ENCODE data around the gene NFKBIL1.
"Not testable (repeated sequence)": the region's sequence is repeated elsewhere in the genome, so short reads cannot be mapped to it uniquely, and the experiment has no call there.

NFKBIL1 gene

DNA sequence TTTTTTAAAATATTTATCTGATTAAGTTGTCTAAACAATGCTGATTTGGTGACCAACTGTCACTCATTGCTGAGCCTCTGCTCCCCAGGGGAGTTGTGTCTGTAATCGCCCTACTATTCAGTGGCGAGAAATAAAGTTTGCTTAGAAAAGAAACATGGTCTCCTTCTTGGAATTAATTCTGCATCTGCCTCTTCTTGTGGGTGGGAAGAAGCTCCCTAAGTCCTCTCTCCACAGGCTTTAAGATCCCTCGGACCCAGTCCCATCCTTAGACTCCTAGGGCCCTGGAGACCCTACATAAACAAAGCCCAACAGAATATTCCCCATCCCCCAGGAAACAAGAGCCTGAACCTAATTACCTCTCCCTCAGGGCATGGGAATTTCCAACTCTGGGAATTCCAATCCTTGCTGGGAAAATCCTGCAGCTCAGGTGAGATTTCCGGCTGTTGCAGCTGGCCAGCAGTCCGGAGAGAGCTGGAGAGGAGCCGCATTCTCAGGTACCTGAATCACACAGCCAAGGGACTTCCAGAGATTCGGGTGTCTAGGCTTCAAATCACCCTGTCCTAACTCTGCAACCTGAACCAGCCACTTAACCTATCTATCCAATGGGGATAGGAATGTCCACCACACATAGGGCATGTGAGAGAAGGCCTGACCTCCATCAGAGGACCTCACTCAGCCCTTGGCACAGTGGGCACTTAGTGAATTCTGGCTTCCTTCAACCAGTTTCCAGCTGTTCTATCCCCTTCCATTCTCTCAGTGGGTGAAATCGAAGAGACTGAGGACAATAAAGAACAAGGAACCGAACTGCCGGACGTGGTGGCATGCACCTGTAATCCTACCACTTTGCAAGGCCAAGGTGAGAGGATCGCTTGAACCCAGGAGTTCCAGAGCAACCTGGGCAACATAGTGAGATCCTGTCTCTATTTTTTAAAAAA is 31.0 kb downstream of the NFKBIL1 start:
- H3K4me3 ChIP-seq (ENCODE audit: low read depth, low read length) = no peak overlapping the region
- DNase-seq (ENCODE audit: low read depth) = no peak

- H3K4me3 ChIP-seq (ENCODE audit: low read depth, low read length) = no peak overlapping the region
- DNase-seq (ENCODE audit: low read depth) = no peak
Measured at GRCh38 chr6:31579119-31579505, 31.7 kb downstream of the NFKBIL1 start.

GRCh38 chr6:31579546-31580437 is 32.4 kb downstream of the NFKBIL1 start:
- no peak overlapping the region for H3K4me3 ChIP-seq (ENCODE audit: low read depth, low read length)
- no peak for DNase-seq (ENCODE audit: low read depth)

GRCh38 chr6:31580438-31580740 is 33.0 kb downstream of the NFKBIL1 start:
- peak overlapping the region; percentile 85 for H3K4me3 ChIP-seq (ENCODE audit: low read depth, low read length)
- DNase-seq (ENCODE audit: low read depth) = no peak

DNA sequence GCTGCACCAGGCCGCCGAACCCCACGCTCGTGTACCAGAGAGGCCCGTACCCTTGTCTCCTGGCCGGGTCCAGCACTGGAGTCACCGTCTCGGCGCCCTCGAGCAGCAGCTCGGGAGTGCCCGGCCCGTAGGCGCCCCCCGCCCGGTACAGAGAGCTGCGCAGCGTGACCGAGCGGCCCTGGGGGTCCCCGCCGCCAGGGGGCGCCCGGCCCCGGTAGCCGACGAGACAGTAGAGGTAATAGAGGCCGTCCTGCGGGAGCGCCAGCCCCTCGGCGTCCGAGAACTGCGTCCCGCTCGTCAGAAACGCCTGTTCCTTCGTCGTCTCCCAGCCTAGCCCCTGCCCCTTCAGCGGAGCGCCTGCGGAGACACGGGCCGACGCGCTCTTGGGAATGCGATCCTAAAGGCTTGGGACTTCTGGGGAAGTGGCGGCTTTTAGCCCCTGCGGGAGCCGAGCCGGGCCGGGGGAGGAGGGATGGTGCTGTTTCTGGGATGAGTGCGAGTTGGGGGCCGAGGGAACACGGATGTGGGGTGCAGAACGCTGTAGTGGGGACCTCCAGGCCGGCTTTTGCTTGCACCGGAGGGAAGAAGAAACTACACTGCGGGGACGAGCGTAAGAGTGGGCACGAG is 33.5 kb downstream of the NFKBIL1 start:
- DNase-seq (ENCODE audit: low read depth) = no peak
- peak overlapping the region; percentile 85 for H3K4me3 ChIP-seq (ENCODE audit: low read depth, low read length)

DNA sequence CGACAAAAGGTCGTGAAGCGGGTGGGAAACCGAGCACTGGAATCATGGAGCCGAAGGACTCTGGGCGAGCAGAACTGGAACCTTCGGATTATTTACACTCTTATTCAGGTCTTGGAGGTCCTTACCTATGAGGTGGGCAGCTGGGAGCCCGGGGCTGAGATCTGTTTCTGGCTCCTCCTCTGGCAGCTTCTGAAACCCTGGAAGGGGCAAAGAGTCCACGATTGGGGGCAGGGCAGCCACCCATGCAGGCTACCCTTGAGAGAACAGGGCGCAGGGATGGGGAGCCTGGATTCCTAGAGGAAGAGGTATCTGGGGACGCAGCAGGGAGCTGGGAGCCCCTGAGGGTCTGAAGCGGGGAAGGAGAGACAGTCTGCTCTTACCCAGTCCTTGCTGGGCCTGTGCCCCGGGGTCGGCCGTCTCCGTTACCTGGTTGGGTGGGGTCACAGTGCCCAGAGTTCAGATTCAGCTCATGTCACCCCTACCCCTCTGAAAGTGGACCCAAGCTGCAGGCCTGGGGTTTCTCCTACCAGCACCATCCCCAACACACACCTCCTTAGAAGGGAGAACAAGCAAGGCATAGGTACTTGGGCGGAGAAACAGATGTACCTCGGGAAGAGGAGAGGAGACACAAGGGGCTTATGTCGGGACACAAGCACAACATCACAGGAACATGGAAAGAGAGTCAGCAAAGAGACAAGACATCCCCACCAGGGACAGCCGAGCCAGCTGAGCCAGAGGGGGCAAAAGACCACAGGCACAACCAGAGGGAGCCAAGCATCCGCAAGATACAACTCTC is 34.2 kb downstream of the NFKBIL1 start:
- H3K4me3 ChIP-seq (ENCODE audit: low read depth, low read length) = peak overlapping the region; percentile 85
- no peak for DNase-seq (ENCODE audit: low read depth)

DNA sequence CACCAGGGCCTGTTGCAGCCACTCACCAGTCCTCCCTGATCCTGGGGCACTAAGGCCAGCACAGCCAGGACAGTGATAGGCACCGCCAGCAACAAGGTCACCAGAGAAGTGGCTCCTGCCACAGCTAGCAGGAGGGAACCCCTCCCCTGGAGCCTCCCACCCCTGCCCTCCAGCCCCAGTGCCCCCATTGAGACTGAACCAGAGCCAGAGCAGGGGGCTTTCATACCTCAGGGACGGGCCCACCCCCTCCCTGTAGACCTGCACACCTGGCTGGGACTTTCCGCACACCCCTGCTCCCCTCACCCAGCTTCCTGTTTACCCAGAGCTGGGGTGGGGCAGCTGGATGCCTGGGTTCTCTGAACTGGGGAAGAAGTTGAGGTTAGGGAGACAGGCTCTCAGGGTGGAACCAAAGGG is 34.8 kb downstream of the NFKBIL1 start, which contains the start of gene LTB:
TSS of gene LTB (minus strand) at position 195 of the 414 bp plus-strand sequence. CDS start at position 188, 7 bp downstream.
- peak within 1 kb of the TSS; percentile 85 for H3K4me3 ChIP-seq (ENCODE audit: low read depth, low read length)
- no peak for DNase-seq (ENCODE audit: low read depth)

DNA sequence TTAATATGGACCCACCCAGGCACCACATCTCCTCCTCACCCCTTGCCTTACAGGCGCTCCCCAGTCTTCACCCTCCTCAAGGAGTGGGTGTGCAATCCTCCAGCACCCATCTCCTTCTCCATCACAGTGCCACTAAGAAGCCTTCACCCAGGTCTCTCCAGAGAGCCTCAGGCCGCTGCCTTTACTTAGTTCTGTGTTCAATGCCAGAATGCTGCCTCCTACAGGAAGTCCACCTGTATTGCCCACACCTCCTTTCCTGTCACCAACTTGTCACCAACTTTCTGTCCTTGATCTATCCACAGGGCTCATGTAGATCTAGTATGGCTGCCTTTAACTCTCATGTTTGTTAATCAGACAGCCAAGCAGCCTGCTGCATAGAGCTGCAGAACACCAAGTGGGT is 38.1 kb downstream of the NFKBIL1 start:
- no peak for DNase-seq (ENCODE audit: low read depth)
- H3K4me3 ChIP-seq (ENCODE audit: low read depth, low read length) = no peak overlapping the region

DNA sequence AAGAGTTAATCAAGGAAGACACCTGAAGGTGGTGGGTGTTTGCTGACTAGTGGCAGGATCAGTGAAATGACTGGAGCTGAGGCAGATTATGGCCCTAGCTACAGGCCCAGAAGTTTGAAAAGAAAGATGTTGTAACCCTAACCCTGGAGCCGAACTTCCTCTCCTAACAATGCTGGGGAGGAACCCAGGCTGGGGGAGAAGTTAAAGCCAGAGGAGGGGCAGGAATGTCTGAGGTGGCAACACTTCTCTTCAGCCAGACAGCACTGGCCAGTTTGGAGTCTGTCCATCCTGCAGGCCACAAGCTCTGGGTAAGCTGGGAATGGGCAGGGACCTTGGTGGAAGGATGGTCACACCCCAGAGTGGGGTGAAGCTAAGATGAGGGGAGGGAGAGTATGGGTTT is 38.6 kb downstream of the NFKBIL1 start, which contains the start of gene LST1:
TSS of gene LST1 (plus strand) at position 270 of the 400 bp plus-strand sequence. CDS start 1,023 bp downstream, outside the sequence.
- no peak for DNase-seq (ENCODE audit: low read depth)
- H3K4me3 ChIP-seq (ENCODE audit: low read depth, low read length) = no peak within 1 kb of the TSS

DNA sequence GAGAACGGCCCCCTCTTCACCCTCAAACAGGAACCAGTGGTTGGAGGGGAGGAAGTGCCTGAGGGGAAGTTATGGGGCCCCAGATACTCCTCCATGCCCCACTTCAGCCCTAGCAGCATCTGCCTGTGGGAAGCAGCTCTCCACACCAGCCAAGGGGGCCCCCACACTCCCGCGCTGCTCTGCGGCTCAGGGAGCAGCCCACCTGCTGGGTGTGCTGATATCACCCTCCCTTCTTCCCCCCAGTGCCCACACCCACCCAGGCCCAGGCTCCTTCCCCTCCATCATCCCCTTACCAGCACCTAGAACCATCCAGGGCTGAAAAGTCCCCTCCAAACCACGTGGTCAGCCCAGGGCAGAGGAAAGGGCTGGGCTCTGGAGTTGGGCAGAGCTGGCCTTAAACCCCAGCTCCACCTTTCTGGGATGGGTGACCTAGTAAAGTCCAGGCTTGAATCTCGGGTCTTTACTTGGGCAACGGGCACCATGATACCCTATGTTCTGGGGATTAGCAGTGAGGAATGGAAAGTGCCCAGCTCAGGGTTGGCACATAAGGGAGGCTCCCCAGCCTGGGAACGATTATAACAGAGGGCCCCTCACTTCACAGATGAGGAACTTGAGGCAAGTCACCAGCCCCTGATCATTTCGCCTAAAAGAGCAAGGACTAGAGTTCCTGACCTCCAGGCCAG is 39.3 kb downstream of the NFKBIL1 start:
- no peak for DNase-seq (ENCODE audit: low read depth)
- no peak overlapping the region for H3K4me3 ChIP-seq (ENCODE audit: low read depth, low read length)

DNA sequence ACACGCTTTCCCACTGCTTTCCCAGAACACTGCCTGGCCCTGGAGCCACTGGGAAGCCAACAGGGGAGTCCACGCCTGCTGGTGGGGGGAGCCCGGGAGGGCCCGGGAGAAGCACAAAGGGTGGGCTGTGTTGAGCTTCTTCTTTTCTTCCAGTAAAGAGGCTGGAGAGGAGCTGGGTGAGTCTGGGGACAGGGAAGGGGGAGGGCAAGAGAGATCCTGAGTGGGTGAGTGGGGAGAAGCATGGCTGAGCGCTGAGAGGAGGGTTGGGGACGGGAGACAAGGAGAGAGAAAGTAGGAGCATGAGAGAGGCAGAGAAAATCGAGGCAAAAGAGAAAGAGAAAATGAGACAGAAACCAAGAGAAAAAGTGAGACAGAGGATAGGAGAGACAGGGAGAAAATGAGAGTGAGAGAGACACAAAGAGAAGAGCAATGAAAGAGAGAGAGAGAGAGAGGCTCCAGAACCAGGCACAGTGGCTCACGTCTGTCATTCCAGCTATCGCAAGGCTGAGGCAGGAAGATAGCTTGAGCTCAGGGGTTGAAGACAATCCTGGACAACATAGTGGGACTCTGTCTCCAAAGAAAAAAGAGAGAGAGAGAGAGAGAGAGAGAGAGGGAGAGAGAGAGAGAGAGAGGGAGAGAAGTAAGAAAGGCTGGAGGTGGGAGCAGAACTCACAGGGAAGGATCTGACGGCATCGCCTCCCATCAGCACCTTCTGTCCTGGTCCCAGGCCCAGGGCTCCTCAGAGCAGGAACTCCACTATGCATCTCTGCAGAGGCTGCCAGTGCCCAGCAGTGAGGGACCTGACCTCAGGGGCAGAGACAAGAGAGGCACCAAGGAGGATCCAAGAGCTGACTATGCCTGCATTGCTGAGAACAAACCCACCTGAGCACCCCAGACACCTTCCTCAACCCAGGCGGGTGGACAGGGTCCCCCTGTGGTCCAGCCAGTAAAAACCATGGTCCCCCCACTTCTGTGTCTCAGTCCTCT is 40.7 kb downstream of the NFKBIL1 start:
- DNase-seq (ENCODE audit: low read depth) = no peak
- H3K4me3 ChIP-seq (ENCODE audit: low read depth, low read length) = no peak overlapping the region

- H3K4me3 ChIP-seq (ENCODE audit: low read depth, low read length) = no peak overlapping the region
- DNase-seq (ENCODE audit: low read depth) = no peak
Measured at GRCh38 chr6:31588871-31589650, 41.7 kb downstream of the NFKBIL1 start.

DNA sequence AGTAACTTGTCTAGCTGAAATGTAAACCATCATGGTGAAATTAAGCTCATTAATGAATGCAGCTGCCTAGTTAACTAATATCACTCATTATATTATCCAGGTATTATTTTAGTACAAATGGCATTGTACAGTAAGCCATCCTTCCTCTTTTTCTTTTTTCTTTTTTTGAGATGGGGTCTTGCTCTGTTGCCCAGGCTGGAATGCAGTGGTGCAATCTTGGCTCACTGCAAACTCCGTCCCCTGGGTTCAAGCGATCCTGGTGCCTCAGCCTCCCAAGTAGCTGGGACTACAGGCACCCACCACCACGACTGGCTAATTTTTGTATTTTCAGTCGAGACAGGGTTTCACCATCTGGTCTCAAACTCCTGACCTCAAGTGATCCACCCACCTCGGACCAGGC is 43.3 kb downstream of the NFKBIL1 start:
- not testable (repeated sequence) for H3K4me3 ChIP-seq (ENCODE audit: low read depth, low read length); DNase-seq (ENCODE audit: low read depth)

DNA sequence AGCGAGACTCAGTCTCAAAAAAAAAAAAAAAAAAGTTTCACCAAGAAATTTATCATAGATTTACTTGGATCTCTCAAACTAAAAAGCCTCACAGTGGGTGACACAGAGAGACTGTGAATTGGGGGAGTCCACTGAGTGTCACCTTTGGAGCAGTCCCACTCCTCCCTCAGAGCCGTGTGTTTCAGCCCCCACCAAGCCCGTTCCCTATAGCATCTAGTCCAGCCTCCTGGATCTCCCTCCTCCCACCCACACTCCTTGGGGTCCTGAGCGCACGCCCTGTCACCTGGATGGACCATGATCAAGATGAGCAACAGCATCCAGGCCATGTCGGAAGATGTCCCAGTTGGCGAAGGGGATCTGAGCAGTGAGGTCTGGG is 45.0 kb downstream of the NFKBIL1 start:
- H3K4me3 ChIP-seq (ENCODE audit: low read depth, low read length) = no peak overlapping the region
- no peak for DNase-seq (ENCODE audit: low read depth)

DNA sequence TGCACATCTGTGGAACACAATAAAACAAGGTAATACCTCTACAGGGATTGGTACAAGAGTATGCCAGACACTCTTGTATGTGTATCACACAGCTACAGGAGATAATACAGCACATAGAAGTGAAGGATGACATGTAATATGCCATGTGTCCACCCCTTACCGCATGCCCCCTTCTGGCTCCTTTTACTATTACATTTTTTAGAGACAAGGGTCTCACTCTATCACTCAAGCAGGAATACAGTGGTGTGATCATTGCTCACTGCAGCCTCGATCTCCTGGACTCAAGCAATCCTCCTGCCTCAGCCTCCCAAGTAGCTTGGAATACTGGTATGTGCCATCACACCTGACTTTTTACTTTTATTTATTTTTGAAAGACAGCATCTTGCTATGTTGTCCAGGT is 49.6 kb downstream of the NFKBIL1 start:
- H3K4me3 ChIP-seq (ENCODE audit: low read depth, low read length) = no peak overlapping the region
- no peak for DNase-seq (ENCODE audit: low read depth)

- DNase-seq (ENCODE audit: low read depth) = no peak
- H3K4me3 ChIP-seq (ENCODE audit: low read depth, low read length) = no peak overlapping the region
Measured at GRCh38 chr6:31607317-31607716, 59.9 kb downstream of the NFKBIL1 start.
